Aorta (tissue), 5 donors: Measurements from ENCODE around the gene CHD9. TPM values are rescaled to one million over a fixed set of nuclear protein-coding genes. Genes with fewer than 3 reads are reported as not detected.

Experiments
- ATAC-seq: fragments of 200-7000 bp; cut with Tn5 transposase; one replicate; pipeline ENCODE4 v1.9.1; 2022; ENCODE audit warnings: moderate library complexity; ENCODE audit not compliant: low FRiP score
- DNase-seq, 2 donors: peaks; one replicate each; pipeline ENCODE4 v3.0.0-alpha.2; 2020
- H3K27ac ChIP-seq, 2 donors: one replicate each; pipeline ENCODE4 v1.5.1; 2013; ENCODE audit warnings: low read length in 2 of 2, mild to moderate bottlenecking in 2 of 2, moderate library complexity in 2 of 2, control low read depth in 1 of 2, inconsistent platforms in 1 of 2, low read depth in 1 of 2
- H3K27me3 ChIP-seq, 2 donors: one replicate each; pipeline ENCODE4 v1.6.1; 2013; ENCODE audit warnings: control low read depth in 1 of 2, low read length in 1 of 2, mild to moderate bottlenecking in 1 of 2, moderate library complexity in 1 of 2; ENCODE audit not compliant: insufficient read depth in 2 of 2, control insufficient read depth in 1 of 2
- H3K36me3 ChIP-seq, 2 donors: one replicate each; pipeline ENCODE4 v1.6.1; 2013; ENCODE audit warnings: control low read depth in 1 of 2, low read length in 1 of 2, mild to moderate bottlenecking in 1 of 2; ENCODE audit not compliant: insufficient read depth in 2 of 2, control insufficient read depth in 1 of 2
- H3K4me1 ChIP-seq, 2 donors: one replicate each; pipeline ENCODE4 v1.6.1; 2013; ENCODE audit warnings: low read length in 2 of 2, control low read depth in 1 of 2, mild to moderate bottlenecking in 1 of 2, moderate library complexity in 1 of 2; ENCODE audit not compliant: insufficient read depth in 2 of 2, control insufficient read depth in 1 of 2
- H3K4me3 ChIP-seq, 2 donors: one replicate each; pipeline ENCODE4 v1.5.1; 2013; ENCODE audit warnings: low read length in 2 of 2, control low read depth in 1 of 2, mild to moderate bottlenecking in 1 of 2
- H3K9me3 ChIP-seq: one replicate; pipeline ENCODE4 v1.6.1; 2013; ENCODE audit warnings: mild to moderate bottlenecking, low read length; ENCODE audit not compliant: control insufficient read depth
- WGBS, 2 donors: extraction: QIAGEN DNeasy Blood & Tissue Kit; methylation state at CpG; one replicate each; pipeline ENCODE4 v1.1.7; 2013; 5-methylcytosine and 5-hydroxymethylcytosine counted together
- intact Hi-C, 2 donors: fragments of 100-400 bp; cut with DNase I; formaldehyde crosslinking; loops; one replicate each; pipeline versions ENCODE4 v1.14.2 to v1.15.0; 2022
- polyA plus RNA-seq, 2 donors: library from polyadenylated mRNA; stranded (reverse); fragments of 200-250 nt; gene quantifications; one replicate each; pipeline ENCODE4 v1.2.3, GENCODE V29; 2013
- total RNA-seq, 2 donors: library from RNA; stranded (reverse); fragmentation: NEBNext Ultra II Directional; extraction: Animal tissue kit (Norgen Biotek cat#: 25700); gene quantifications; one replicate each; pipeline ENCODE4 v1.2.1, GENCODE V29; 2021
- donor health status: healthy with polysubstance abuse.
- donor health status: Bipolar disorder and iron deficiency.
- donor health status: DM: no; HTN: no; CAD: no.
- donor health status: DM: no; HTN: no; CAD: no.
- donor health status: DM: yes; HTN: yes; CAD: no.

The CHD9 gene
- total and polyA plus RNA-seq, 4 donors, result 9.6 to 133 (median 52.0) TPM

DNA sequence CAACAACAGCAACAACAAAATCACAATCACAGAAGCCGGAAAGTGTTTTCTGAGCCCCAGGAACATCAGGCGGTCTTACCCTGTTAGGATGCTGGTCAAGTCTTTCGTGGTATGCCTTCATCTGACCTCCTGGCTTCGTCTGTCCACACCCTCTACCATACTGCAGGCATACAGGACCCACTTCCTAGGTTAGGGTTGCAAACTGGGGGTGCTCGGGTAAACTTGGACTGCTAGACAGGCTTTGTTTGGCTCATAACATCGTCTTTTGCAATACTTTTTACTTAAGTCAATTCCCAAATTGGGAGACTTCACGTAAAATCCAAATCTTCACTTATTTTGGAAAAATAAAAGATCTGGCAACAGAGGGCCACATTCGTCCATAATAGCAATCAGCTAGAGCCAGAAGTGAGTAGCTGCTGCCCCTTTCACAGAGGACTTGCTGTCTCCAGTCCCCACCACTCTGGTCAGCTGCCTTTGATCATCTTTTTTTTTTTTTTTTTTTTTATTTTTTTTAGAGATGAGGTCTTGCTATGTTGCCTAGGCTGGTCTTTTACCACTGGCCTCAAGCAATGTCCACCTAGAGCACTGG is 30.0 kb downstream of the CHD9 start:
- no peak for DNase-seq
- Histone ChIP-seq H3K4me3 (no peak overlapping the region), H3K27ac (no peak overlapping the region), H3K36me3 (no peaks in the 10 kb centered on the region), H3K27me3 (no peaks in the 10 kb centered on the region), H3K9me3 (no peaks in the 10 kb centered on the region), H3K4me1 (peaks cover 5% of the 10 kb centered on the region in 2 donors)
- ATAC-seq, result peak; percentile 74
- intact Hi-C loops, result no loop called here
- WGBS, 2 donors, result 57 to 60% methylated on average over 8 of the region's 8 CpGs

DNA sequence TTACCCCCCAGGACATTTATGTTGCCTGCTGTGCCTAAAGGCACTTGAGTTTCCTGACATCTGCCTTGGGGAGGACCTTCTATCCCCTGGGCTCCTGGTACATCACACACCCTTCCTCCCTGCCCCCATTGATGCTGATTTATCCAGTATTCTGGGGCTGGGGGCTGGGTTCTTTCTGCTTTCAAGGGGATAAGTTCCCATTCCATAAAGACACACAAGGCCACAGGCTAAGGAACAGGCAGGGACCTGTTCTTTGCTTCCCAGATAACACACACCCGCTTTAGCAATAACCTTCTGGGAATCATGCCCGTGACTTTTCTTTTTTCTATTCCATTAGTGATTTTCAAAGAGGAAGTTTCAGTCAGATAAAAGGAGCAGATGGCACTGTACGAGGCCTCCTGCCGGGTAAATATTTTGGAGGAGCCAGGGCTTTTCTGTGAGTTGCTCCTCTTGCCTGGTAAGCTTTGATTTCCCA is 30.6 kb downstream of the CHD9 start:
- H3K4me1 ChIP-seq, result peaks cover 5 to 6% of the 10 kb centered on the region in 2 donors
- no peak overlapping the region for H3K27ac ChIP-seq
- DNase-seq, result no peak
- H3K27me3 ChIP-seq, result no peaks in the 10 kb centered on the region
- intact Hi-C loops, result no loop called here
- no peaks in the 10 kb centered on the region for H3K9me3 ChIP-seq
- H3K4me3 ChIP-seq, result no peak overlapping the region
- ATAC-seq, result peak; percentile 15
- 36 to 40% methylated on average over 4 of the region's 4 CpGs for WGBS, 2 donors
- H3K36me3 ChIP-seq, result no peaks in the 10 kb centered on the region

DNA sequence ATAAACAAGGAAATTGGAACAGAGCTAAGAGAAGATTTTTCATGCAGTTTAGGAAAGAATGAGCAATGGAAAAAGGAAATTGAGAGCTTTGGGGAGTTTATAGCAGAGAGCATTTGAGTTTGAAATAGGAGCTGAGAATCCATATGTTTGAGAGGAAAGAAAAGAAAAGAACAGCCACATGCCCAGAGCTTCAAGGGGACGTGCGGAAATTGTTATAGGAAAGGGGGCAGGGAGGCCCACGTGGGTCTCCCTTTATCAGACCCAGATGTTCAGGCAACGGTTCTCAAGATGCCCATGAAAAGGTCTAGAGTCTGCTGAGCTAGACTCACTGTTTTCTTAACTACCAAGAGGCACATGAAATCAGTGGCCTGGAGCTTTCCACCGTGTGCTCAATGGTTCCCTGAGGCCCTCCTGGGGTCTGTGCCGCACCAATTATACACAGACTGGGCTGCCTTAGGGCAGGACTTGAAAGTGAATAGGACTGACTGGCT is 31.2 kb downstream of the CHD9 start:
- H3K4me1 ChIP-seq, result peaks cover 3 to 5% of the 10 kb centered on the region in 2 donors
- intact Hi-C loops, result no loop called here
- 41 to 44% methylated on average over 6 of the region's 6 CpGs for WGBS, 2 donors
- H3K4me3 ChIP-seq, result no peak overlapping the region
- no peak overlapping the region for H3K27ac ChIP-seq
- DNase-seq, result no peak
- H3K9me3 ChIP-seq, result no peaks in the 10 kb centered on the region
- no peaks in the 10 kb centered on the region for H3K36me3 ChIP-seq
- no peak for ATAC-seq
- no peaks in the 10 kb centered on the region for H3K27me3 ChIP-seq

DNA sequence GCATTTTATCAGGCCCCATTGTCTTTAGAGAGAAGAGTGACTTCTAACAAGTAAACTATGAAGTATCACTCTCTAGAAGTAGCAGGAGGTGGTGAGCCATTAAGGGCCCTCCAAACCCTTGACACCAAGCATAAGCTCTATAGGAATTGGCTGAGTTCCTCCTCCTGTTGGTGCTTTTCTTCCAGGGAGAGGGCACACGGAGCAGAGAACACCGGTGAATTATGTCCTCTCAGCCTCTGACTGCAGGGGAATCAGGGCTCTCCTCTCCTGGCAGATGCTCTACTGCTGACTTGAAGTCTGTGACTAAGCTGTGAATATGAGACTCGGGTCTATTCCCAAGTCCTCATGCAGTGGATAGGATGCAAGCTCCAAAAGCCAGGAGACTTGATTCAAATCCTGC is 32.3 kb downstream of the CHD9 start:
- no peak overlapping the region for H3K27ac ChIP-seq
- H3K27me3 ChIP-seq, result no peaks in the 10 kb centered on the region
- DNase-seq, result no peak
- WGBS, 2 donors, result 28 to 32% methylated on average over 3 of the region's 3 CpGs
- no peaks in the 10 kb centered on the region for H3K36me3 ChIP-seq
- peaks cover 5 to 8% of the 10 kb centered on the region in 2 donors for H3K4me1 ChIP-seq
- no peak overlapping the region for H3K4me3 ChIP-seq
- intact Hi-C loops, result no loop called here
- H3K9me3 ChIP-seq, result no peaks in the 10 kb centered on the region
- no peak for ATAC-seq

DNA sequence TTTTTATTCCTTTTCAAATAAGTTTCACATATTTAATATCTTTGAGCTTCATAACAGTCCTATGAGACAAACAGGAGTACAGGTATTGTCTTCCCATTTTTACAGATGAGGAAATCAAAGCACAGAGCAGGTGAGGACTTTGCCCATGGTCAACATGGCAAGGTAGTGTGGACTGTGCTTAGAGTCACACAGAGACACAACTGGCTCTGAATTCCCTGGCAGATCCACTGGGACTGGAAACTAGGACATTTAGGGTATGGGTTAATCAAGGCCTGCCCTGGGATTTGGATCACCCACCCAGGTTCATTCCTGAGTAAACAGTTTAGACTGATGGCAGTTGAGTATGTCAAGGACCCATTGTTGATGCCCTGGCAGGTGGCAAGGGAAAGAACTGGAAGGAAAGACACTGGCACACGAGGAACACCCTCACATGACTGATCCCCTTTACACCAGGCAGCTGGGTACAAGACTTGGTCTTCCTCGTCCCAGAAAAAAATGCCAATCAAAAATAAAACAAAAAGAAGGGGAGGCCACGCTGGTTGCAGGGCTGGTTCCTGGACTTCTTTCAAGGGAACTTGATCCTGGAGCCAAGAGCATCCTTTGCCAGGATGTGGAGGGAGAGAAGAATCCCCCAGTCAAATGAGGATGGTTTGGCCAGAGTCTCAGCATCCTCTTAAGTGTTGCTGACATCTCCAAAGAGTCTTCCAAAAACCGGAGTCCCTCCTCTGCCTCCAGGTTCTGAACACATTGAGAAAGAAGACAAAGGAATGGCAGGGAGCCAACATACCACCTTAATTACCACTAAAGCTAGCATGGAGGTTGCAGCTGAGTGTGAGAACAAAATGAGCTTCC is 34.9 kb downstream of the CHD9 start:
- Histone ChIP-seq H3K9me3 (no peaks in the 10 kb centered on the region), H3K4me3 (no peak overlapping the region), H3K27ac (peak overlapping the region in 1 of 2 donors; percentile 77), H3K4me1 (peaks cover 8% of the 10 kb centered on the region in 2 donors), H3K27me3 (no peaks in the 10 kb centered on the region), H3K36me3 (no peaks in the 10 kb centered on the region)
- 4 to 8% methylated on average over 4 of the region's 4 CpGs for WGBS, 2 donors
- ATAC-seq, result no peak
- intact Hi-C loops, result loop anchor here (5.0 kb wide), 1 partner anchor 32 kb away; no protein-coding TSS in a partner anchor
- DNase-seq, result no peak

DNA sequence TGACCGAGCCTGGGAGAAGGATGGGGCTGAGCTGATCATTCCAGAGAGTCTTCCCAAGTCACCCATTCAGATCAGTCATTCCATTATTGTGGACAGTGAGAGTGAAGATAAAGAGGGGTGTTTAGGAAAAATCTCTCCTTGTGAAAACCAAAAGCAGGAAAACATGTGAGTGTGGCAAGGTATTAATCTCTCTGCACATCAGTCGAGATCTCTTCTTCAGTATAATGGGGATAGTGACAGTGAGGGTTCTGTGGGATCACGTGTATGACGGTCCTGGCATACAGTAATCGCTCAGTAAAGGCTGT is 35.4 kb downstream of the CHD9 start:
- Histone ChIP-seq H3K27me3 (no peaks in the 10 kb centered on the region), H3K4me1 (peaks cover 8% of the 10 kb centered on the region in 2 donors), H3K36me3 (no peaks in the 10 kb centered on the region), H3K4me3 (no peak overlapping the region), H3K27ac (peak overlapping the region in 1 of 2 donors; percentile 77), H3K9me3 (no peaks in the 10 kb centered on the region)
- DNase-seq (no peak), ATAC-seq (no peak)
- WGBS, 2 donors, result 4 to 5% methylated on average over 5 of the region's 5 CpGs
- intact Hi-C loops, result loop anchor here (5.0 kb wide), 1 partner anchor 33 kb away; no protein-coding TSS in a partner anchor

DNA sequence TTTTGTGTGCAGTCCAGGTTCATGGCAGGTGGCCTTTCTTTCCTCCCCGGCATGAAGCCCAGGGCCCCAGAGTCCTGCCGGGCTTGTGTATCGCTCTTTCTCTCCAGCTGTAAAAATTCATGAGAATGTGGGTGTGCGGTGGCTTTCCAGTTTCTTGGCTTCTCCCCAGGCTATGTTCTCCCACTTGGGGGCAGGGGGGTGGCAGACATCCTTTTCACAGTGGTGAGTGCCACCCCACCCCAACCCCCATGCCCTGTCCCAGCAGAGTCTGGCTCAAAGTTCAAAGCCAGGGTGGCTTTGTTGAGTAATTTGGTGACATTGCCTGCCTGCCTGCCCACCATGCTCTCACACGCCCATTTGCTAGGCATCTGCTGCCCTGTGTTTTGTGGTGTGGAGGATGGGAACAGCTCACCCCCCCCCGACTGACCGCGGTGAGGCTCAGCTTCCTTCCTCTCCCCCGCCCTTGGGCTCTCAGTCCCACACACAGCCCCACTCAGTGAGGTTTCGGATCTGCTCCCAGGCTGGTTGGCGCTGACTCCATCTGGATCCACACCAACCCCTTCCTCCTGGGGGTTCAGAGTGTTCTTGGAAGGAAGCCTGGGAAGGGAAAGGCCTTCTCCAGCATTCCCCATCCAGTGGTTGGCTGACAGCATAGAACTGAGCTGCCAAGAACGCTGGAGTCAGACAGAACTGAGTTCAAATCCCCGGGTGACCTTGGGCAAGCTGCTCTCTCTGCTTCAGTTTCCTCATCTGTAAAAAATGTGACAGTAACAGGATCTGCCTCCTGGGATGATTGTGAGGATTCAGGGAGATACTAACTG is 36.0 kb downstream of the CHD9 start:
- intact Hi-C loops, result loop anchor here (5.0 kb wide), 1 partner anchor 34 kb away; no protein-coding TSS in a partner anchor
- 1 to 4% methylated on average over 13 of the region's 13 CpGs for WGBS, 2 donors
- DNase-seq (peak; percentile 94 to 96), ATAC-seq (peak; percentile 95)
- Histone ChIP-seq H3K27me3 (no peaks in the 10 kb centered on the region), H3K4me3 (no peak overlapping the region), H3K4me1 (peaks cover 7 to 8% of the 10 kb centered on the region in 2 donors), H3K27ac (peak overlapping the region; percentile 84 to 97), H3K36me3 (no peaks in the 10 kb centered on the region), H3K9me3 (no peaks in the 10 kb centered on the region)

DNA sequence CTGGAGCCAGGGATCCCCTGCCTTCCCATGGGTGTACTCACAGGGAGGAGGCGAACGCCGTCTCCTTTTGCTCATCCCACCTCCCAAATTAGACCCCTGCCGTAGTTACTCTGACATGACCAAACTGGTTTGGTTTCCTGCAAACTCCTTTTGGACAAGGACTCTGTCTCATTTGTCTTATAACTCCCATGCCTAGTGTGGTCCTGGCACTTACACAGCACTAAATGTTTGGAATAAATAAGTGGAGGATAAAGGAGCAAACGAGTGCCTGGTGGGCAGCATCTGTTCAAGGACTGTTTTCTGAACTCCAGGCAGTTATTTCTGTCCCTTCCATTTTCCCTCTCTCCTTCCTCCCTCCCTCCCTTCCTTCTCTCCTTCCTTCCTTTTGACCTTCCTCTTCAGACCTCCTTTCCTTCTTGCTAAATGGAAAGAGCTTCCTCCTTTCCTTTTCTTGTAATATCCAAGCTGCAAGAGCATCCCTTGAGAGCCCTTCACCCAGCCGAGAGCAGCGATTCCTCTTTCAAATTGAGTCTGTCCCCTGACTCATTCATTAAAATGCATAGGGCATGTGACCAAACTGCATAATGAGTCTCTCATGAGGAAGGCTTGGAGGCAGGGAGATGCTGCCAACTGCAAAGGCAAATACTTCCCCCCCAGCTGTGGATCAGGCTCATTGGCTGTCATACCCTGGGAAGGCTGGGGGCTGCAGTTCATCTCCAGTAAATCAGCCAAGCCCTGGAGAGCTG is 36.8 kb downstream of the CHD9 start:
- H3K4me1 ChIP-seq, result peaks cover 3 to 8% of the 10 kb centered on the region in 2 donors
- H3K9me3 ChIP-seq, result no peaks in the 10 kb centered on the region
- no peaks in the 10 kb centered on the region for H3K36me3 ChIP-seq
- peak overlapping the region; percentile 84 to 97 for H3K27ac ChIP-seq
- ATAC-seq (peak; percentile 63), DNase-seq (peak in 1 of 2 donors; percentile 79)
- no peaks in the 10 kb centered on the region for H3K27me3 ChIP-seq
- intact Hi-C loops, result loop anchor here (5.0 kb wide), 1 partner anchor 34 kb away; no protein-coding TSS in a partner anchor
- no peak overlapping the region for H3K4me3 ChIP-seq
- WGBS, 2 donors, result 11 to 18% methylated on average over 7 of the region's 7 CpGs
